Coronary artery (tissue), 2 donors: ENCODE measurements around the gene SCGB3A2.

ENCODE experiments used
- DNase-seq: peaks from one replicate; pipeline ENCODE4 v3.0.0-alpha.2; 2017; ENCODE audit warnings: low spot score
- H3K27ac ChIP-seq, 2 donors: fragments of 200-600 bp; sonication (generic); one replicate each; pipeline ENCODE4 v1.5.1; 2016 to 2019
- H3K4me3 ChIP-seq: fragments of 200-600 bp; sonication (generic); 2 replicates; pipeline ENCODE4 v1.5.1; 2016; ENCODE audit warnings: mild to moderate bottlenecking, moderate library complexity
- CTCF ChIP-seq: fragments of 200-600 bp; sonication (generic); IDR thresholded peaks from one replicate; pipeline ENCODE4 v1.5.1; 2019; ENCODE audit warnings: antibody characterized with exemption

Gene SCGB3A2

DNA sequence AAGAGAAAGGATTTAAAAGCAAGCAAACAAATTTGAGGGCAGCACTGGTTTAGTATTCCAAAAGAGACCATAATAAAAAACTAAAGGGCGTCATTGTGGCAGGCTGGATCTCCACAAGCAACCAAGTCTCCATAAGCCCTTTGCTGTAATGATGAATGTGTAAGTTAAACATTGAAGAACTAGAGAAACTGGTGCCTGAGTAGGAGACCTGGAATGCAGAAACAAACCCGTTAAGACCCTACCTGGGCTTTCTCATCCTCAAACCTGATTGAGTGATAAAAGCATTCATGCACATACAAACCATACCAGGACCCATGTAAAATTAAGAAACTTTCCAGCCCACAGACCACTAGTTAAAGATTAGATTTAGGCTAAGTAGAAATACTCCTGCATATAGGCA, 1.9 kb upstream of the SCGB3A2 start:
- Histone ChIP-seq H3K27ac (no peak overlapping the region), H3K4me3 (no peak overlapping the region)
- no peak for DNase-seq
- no peak for TF ChIP-seq CTCF

- no peak overlapping the region for H3K27ac ChIP-seq
- TF ChIP-seq CTCF: no peak
- DNase-seq: no peak
- H3K4me3 ChIP-seq: no peak overlapping the region
Observed at GRCh38 chr5:147879784-147880183, 1.3 kb downstream of the SCGB3A2 start.

GRCh38 chr5:147880487-147880886, 2.0 kb downstream of the SCGB3A2 start:
- Histone ChIP-seq H3K27ac (no peak overlapping the region), H3K4me3 (no peak overlapping the region)
- DNase-seq: no peak
- TF ChIP-seq CTCF: no peak

DNA sequence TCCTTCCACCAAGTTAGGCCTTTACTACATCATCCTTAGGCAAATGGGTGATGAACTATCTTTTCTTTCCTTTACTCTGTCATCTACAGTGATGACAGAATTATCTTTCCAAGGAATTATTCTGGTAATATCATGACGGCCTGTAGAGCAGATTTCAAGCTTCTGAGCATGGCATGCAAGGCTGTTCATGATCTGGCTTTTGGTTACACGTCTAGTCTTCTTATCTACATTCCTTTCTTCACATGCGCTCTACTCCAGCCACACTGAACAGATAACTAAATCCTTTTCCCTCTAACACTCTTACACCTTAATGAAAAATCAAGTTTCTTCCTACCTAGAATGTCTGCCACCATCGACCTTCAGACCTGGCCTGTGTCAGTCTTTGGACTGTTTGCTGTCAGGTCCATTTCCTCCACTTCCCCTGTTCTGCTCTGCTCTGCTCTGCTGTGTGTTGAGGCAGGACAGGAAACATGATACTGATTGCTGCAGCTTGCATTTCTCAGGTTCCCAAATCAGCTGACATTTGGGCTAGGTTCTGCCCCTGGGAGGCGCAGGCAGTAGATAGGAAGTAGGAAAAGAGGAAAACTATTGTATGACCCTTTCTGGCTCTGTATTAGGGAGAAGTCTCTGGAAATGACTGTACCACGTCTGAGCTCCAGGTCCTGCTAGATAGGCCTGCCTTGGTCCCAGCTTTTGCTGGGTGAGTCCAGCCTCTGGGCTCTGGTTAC, 4.2 kb downstream of the SCGB3A2 start:
- H3K27ac ChIP-seq: no peak overlapping the region
- no peak for DNase-seq
- H3K4me3 ChIP-seq: no peak overlapping the region
- TF ChIP-seq CTCF: no peak

GRCh38 chr5:147887026-147887627, 8.6 kb downstream of the SCGB3A2 start:
- no peak overlapping the region for H3K27ac ChIP-seq
- DNase-seq: no peak
- H3K4me3 ChIP-seq: no peak overlapping the region
- TF ChIP-seq CTCF: peak; percentile 40

DNA sequence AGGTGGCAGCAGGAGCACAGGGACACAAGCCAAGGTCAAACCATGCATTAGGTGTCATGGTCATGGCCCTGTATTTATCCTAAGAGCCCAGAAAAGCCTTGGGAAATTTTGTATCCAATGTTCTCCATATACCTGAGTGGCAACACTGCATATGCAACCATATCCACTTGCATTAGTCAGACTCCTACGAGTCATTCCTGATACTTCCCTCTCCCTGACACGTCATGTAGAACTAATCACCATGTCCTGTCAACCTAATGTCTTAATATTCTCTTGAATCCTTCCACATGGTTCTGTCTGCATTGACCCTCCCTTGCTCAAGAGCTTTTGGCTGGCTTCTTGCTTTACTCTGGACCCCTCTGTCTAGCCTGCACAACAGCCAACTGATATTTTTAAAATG, 9.4 kb downstream of the SCGB3A2 start:
- H3K4me3 ChIP-seq: no peak overlapping the region
- no peak for TF ChIP-seq CTCF
- H3K27ac ChIP-seq: no peak overlapping the region
- DNase-seq: no peak

DNA sequence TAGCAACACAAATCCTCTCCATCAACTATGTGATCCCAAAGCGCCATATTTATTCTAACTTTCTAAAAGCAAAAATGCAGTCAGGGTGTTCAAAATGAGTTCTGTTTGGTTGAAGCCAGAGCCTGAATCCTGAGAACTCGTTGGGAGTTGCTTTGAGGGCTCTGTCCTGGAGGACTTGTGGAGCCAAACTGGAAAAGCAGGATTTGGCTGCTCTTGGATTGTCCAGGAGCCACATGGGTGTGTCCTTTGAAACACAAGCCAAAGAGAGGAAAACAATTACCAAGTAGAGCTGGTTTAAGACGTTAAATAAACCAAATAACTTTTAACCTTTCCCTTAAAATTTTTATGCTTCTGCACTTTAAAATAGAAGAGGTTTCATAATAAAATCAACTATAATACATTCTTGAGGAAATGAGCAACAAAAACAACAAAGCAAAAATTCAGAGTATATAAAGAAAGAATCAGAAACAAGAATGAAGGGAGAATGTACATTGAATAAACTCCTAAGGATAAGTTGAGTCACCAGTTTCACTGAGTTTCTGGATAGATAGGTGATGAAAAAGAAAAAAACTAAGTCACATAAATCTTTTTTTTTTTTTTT, 14.3 kb downstream of the SCGB3A2 start:
- Histone ChIP-seq H3K27ac (peak overlapping the region in 1 of 2 donors; percentile 25), H3K4me3 (no peak overlapping the region)
- no peak for TF ChIP-seq CTCF
- DNase-seq: no peak
